SK-N-MC (cell line): ENCODE measurements around the gene RSPRY1.

Source experiments
- EZH2 ChIP-seq: fragments of 200-600 bp; sonication (generic); IDR thresholded peaks from one replicate; pipeline ENCODE4 v1.6.1; 2017; ENCODE audit warnings: antibody characterized with exemption
- POLR2AphosphoS5 ChIP-seq: IDR thresholded peaks from 2 replicates; pipeline ENCODE4 v1.6.1; 2012; ENCODE audit warnings: mild to moderate bottlenecking, low read depth, low read length, borderline replicate concordance

- TF ChIP-seq EZH2 (no peak), POLR2AphosphoS5 (no peak)
Measured at GRCh38 chr16:57235128-57236021, 49.2 kb downstream of the RSPRY1 start.
